Lower leg skin (tissue), 3 donors: Measurements from ENCODE around the gene RPGR.

Experiments
- POLR2A ChIP-seq, 2 donors: fragments of 450-650 bp; IDR thresholded peaks; one replicate each; pipeline ENCODE4 v1.6.1; 2016 to 2017; ENCODE audit warnings: antibody characterized with exemption in 2 of 2, mild to moderate bottlenecking in 1 of 2, moderate library complexity in 1 of 2
- TF ChIP-seq, protein P1 (sequence below), 3 donors: fragments of 450-650 bp; IDR thresholded peaks; one replicate each; pipeline ENCODE4 v1.5.1; 2016; ENCODE audit warnings: antibody characterized with exemption in 3 of 3, mild to moderate bottlenecking in 3 of 3, moderate library complexity in 2 of 3

DNA sequence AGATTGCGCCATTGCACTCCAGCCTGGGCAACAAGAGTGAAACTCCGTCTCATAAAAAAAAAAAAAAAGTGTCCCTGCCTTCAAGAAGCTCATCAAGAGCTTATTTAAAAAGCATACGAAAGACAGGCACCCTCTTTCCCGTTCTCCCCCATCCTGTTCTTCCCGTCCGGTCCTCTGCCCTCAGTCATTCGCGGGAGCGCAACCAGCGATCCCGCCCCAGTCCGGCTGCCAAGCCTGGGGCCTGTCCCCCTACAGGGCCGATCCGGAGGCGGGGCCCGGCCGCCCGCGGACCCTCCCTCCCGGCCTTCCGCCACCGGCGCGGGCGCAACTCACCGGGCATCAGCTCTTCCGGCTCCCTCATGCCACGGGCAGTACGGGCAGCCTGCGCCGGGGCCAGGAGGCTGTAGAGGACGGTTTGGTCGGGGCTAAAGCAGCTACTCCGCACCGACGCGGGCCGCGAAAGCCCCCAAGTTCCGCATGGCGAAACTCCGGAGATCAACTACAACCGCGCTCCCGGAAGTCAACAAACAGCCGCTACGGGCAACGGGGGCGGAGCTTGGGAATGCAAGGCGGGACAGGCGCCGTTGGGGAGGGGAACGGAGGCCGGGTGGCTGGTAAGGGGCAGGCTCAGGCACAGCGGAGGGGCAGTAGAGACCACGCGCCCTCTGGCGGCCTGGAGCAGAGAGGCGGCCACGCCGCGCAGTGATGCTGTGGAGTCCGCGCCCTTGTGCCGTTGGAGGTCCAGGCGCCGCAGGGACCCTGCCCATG, at the start of gene RPGR:
- TF ChIP-seq, protein P1, sequence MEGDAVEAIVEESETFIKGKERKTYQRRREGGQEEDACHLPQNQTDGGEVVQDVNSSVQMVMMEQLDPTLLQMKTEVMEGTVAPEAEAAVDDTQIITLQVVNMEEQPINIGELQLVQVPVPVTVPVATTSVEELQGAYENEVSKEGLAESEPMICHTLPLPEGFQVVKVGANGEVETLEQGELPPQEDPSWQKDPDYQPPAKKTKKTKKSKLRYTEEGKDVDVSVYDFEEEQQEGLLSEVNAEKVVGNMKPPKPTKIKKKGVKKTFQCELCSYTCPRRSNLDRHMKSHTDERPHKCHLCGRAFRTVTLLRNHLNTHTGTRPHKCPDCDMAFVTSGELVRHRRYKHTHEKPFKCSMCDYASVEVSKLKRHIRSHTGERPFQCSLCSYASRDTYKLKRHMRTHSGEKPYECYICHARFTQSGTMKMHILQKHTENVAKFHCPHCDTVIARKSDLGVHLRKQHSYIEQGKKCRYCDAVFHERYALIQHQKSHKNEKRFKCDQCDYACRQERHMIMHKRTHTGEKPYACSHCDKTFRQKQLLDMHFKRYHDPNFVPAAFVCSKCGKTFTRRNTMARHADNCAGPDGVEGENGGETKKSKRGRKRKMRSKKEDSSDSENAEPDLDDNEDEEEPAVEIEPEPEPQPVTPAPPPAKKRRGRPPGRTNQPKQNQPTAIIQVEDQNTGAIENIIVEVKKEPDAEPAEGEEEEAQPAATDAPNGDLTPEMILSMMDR (IDR thresholded peaks at IDR 0.05): no peak
- TF ChIP-seq POLR2A (IDR thresholded peaks at IDR 0.05): no peak
